Type B pancreatic cell (in vitro differentiated cells): ENCODE results near the gene DAPK1. TPM values are rescaled to one million over a fixed set of nuclear protein-coding genes. Genes with fewer than 3 reads are reported as not detected.

Source experiments
- DNase-seq: peaks from one replicate; pipeline ENCODE4 v3.0.0; 2021; ENCODE audit warnings: mixed read lengths; ENCODE audit not compliant: unreplicated experiment; ENCODE audit errors: extremely low spot score
- H3K27ac Mint-ChIP-seq: 2 replicates; pipeline ENCODE4 v1.8.0; 2021; ENCODE audit warnings: mild to moderate bottlenecking, mixed read lengths
- H3K27me3 Mint-ChIP-seq: 2 replicates; pipeline ENCODE4 v1.8.0; 2021; ENCODE audit warnings: mixed read lengths
- H3K36me3 Mint-ChIP-seq: 2 replicates; pipeline ENCODE4 v1.8.0; 2021; ENCODE audit warnings: mixed read lengths
- H3K4me1 Mint-ChIP-seq: one replicate; pipeline ENCODE4 v1.8.0; 2021; ENCODE audit warnings: mixed read lengths; ENCODE audit not compliant: unreplicated experiment
- H3K4me3 Mint-ChIP-seq: 2 replicates; pipeline ENCODE4 v1.8.0; 2021; ENCODE audit warnings: mild to moderate bottlenecking, mixed read lengths
- H3K9me3 Mint-ChIP-seq: 2 replicates; pipeline ENCODE4 v1.8.0; 2021; ENCODE audit warnings: mixed read lengths
- CTCF ChIP-seq: fragments of 200-600 bp; sonication (generic); conservative IDR thresholded peaks from 2 replicates; pipeline ENCODE4 v1.5.0; 2021; ENCODE audit warnings: antibody characterized with exemption, mild to moderate bottlenecking
- long read RNA-seq: library from polyadenylated mRNA; unstranded; transcript quantifications from one replicate; pipeline ENCODE4 v2.0.0, GENCODE V29; 2020
- total RNA-seq: library from RNA; stranded (reverse); gene quantifications from 2 replicates; pipeline ENCODE4 v1.2.1, GENCODE V29; 2021; ENCODE audit warnings: low replicate concordance

Gene DAPK1
- total RNA-seq: 160 and 246 TPM in 2 replicates
- long read RNA-seq, transcript DAPK1-206 (16 exons, 2,499 nt): minor isoform, 5 of 57 reads
- long read RNA-seq, transcript DAPK1-208 (2 exons, 579 nt): major isoform, 7 of 57 reads
- long read RNA-seq, partial matches to known transcripts: 35 of 57 reads
- long read RNA-seq, other reads (novel, unspliced or antisense): 10 of 57 reads

- peaks cover 21% of the 10 kb centered on the region for H3K36me3 Mint-ChIP-seq
- H3K9me3 Mint-ChIP-seq: no peaks in the 10 kb centered on the region
- H3K27me3 Mint-ChIP-seq: peaks cover 2% of the 10 kb centered on the region
- H3K4me3 Mint-ChIP-seq: peak within 1 kb of the TSS; percentile 98
- peak; percentile 85 for DNase-seq
- peak within 1 kb of the TSS; percentile 91 for H3K27ac Mint-ChIP-seq
- TF ChIP-seq CTCF: peak; percentile 47
- peaks cover 37% of the 10 kb centered on the region for H3K4me1 Mint-ChIP-seq
Measured at GRCh38 chr9:87497604-87498045, at the start of gene DAPK1. TSS of gene DAPK1 (plus strand) at chr9:87497867. CDS start at chr9:87499078, 1,211 bp downstream.

GRCh38 chr9:87451149-87451548, 46.5 kb upstream of the DAPK1 start:
- Mint-ChIP-seq H3K36me3 (peaks cover 3% of the 10 kb centered on the region), H3K4me3 (no peak overlapping the region), H3K27me3 (no peaks in the 10 kb centered on the region), H3K4me1 (no peaks in the 10 kb centered on the region), H3K27ac (no peak overlapping the region), H3K9me3 (peaks cover 6% of the 10 kb centered on the region)
- no peak for TF ChIP-seq CTCF
- no peak for DNase-seq

- no peak for TF ChIP-seq CTCF
- H3K4me1 Mint-ChIP-seq: no peaks in the 10 kb centered on the region
- H3K27me3 Mint-ChIP-seq: no peaks in the 10 kb centered on the region
- H3K4me3 Mint-ChIP-seq: no peak overlapping the region
- H3K9me3 Mint-ChIP-seq: peaks cover 13% of the 10 kb centered on the region
- H3K27ac Mint-ChIP-seq: no peak overlapping the region
- H3K36me3 Mint-ChIP-seq: peaks cover 3% of the 10 kb centered on the region
- no peak for DNase-seq
Measured at GRCh38 chr9:87455407-87455806, 42.3 kb upstream of the DAPK1 start.

- Mint-ChIP-seq H3K9me3 (peaks cover 11% of the 10 kb centered on the region), H3K36me3 (peaks cover 4% of the 10 kb centered on the region), H3K27me3 (no peaks in the 10 kb centered on the region), H3K4me3 (no peak overlapping the region), H3K27ac (no peak overlapping the region), H3K4me1 (peaks cover 17% of the 10 kb centered on the region)
- no peak for TF ChIP-seq CTCF
- no peak for DNase-seq
Measured at GRCh38 chr9:87461256-87461655, 36.4 kb upstream of the DAPK1 start.

GRCh38 chr9:87464110-87464991, 33.3 kb upstream of the DAPK1 start:
- H3K27ac Mint-ChIP-seq: peak overlapping the region; percentile 48
- no peak for DNase-seq

More at GRCh38 chr9:87464110-87464991, 33.3 kb upstream of the DAPK1 start:
- Mint-ChIP-seq H3K36me3 (peaks cover 4% of the 10 kb centered on the region), H3K9me3 (peaks cover 6% of the 10 kb centered on the region), H3K4me3 (no peak overlapping the region), H3K4me1 (peaks cover 17% of the 10 kb centered on the region), H3K27me3 (no peaks in the 10 kb centered on the region)
- no peak for TF ChIP-seq CTCF
